ENCODE measurements around the gene SNTG2.
"Not testable (repeated sequence)": the region's sequence is repeated elsewhere in the genome, so short reads cannot be mapped to it uniquely, and the experiment has no call there.

Gene SNTG2

GRCh38 chr2:1378456-1379150 is 428.0 kb downstream of the SNTG2 start:
- no peak for DNase-seq (ENCODE audit: low read depth)

- no peak for DNase-seq (ENCODE audit: low read depth)
Observed at GRCh38 chr2:1381644-1382043, 431.0 kb downstream of the SNTG2 start.

- not testable (repeated sequence) for DNase-seq (ENCODE audit: low read depth)
Observed at GRCh38 chr2:1387954-1388725, 437.5 kb downstream of the SNTG2 start.

- DNase-seq (ENCODE audit: low read depth): not testable (repeated sequence)
Observed at GRCh38 chr2:1390118-1390517, 439.5 kb downstream of the SNTG2 start.

- DNase-seq (ENCODE audit: low read depth): no peak
Observed at GRCh38 chr2:1393321-1393720, 442.7 kb downstream of the SNTG2 start.

GRCh38 chr2:1394709-1395408 is 444.2 kb downstream of the SNTG2 start:
- DNase-seq (ENCODE audit: low read depth): no peak

- no peak for DNase-seq (ENCODE audit: low read depth)
Observed at GRCh38 chr2:1397350-1397749, 446.7 kb downstream of the SNTG2 start.

GRCh38 chr2:1398191-1398590 is 447.5 kb downstream of the SNTG2 start:
- no peak for DNase-seq (ENCODE audit: low read depth)

- DNase-seq (ENCODE audit: low read depth): no peak
Observed at GRCh38 chr2:1400943-1401735, 450.5 kb downstream of the SNTG2 start.

- no peak for DNase-seq (ENCODE audit: low read depth)
Observed at GRCh38 chr2:1402064-1402463, 451.4 kb downstream of the SNTG2 start.

- DNase-seq (ENCODE audit: low read depth): no peak
Observed at GRCh38 chr2:1403565-1403964, 452.9 kb downstream of the SNTG2 start.

- no peak for DNase-seq (ENCODE audit: low read depth)
Observed at GRCh38 chr2:1405124-1405523, 454.5 kb downstream of the SNTG2 start.

GRCh38 chr2:1405967-1406366 is 455.3 kb downstream of the SNTG2 start:
- no peak for DNase-seq (ENCODE audit: low read depth)

GRCh38 chr2:1406434-1406833 is 455.8 kb downstream of the SNTG2 start:
- no peak for DNase-seq (ENCODE audit: low read depth)

- no peak for DNase-seq (ENCODE audit: low read depth)
Observed at GRCh38 chr2:1407950-1408675, 457.5 kb downstream of the SNTG2 start.

GRCh38 chr2:1413156-1413710 is 462.6 kb downstream of the SNTG2 start, which contains the start of gene TPO:
Gene TPO (plus strand): TSS chr2:1413463. CDS start chr2:1414409, 946 bp downstream.
- no peak for DNase-seq (ENCODE audit: low read depth)

- no peak for DNase-seq (ENCODE audit: low read depth)
Observed at GRCh38 chr2:1414121-1414520, 463.5 kb downstream of the SNTG2 start.

- DNase-seq (ENCODE audit: low read depth): not testable (repeated sequence)
Observed at GRCh38 chr2:1414901-1415300, 464.3 kb downstream of the SNTG2 start.

- no peak for DNase-seq (ENCODE audit: low read depth)
Observed at GRCh38 chr2:1415501-1415900, 464.9 kb downstream of the SNTG2 start.

All from activated T-cell treated with anti-CD3 and anti-CD28 coated beads for 24 hours (primary cell).